ENCODE measurements around the gene CNTNAP2.

DNA sequence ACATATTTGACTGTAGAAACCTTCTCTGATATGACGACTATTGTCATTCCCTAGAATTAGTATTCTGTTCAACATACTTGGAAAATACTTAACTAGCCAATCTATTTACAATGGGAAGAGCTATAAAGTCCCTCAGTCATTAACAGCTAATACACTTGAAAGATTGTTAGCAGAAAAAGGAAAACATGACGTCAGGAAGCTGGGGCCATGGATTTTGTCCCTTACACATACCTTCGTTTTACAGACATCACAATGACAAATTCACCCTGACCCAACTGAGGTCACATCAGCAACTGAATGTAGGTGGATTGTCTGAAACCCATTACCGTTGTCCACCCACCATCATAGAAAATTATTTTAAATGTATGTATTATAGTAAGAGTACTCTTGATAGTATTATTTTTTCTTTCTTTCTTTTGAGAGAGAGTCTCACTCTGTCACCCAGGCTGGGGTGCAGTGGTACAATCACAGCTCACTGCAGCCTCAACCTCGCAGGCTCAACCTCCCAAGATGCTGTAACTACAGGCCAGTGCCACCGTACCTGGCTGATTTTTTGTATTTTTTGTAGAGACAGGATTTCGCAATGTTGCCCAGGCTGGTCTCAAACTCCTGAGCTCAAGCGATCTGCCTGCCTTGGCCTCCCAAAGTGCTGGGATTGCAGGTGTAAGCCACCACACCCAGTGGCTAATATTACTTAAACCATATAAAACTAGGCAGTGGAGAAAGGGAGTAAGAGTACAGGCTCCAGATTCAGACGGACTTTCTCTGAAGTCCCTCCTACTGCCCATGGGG, 1977.0 kb downstream of the CNTNAP2 start:
- TF ChIP-seq, protein P1, sequence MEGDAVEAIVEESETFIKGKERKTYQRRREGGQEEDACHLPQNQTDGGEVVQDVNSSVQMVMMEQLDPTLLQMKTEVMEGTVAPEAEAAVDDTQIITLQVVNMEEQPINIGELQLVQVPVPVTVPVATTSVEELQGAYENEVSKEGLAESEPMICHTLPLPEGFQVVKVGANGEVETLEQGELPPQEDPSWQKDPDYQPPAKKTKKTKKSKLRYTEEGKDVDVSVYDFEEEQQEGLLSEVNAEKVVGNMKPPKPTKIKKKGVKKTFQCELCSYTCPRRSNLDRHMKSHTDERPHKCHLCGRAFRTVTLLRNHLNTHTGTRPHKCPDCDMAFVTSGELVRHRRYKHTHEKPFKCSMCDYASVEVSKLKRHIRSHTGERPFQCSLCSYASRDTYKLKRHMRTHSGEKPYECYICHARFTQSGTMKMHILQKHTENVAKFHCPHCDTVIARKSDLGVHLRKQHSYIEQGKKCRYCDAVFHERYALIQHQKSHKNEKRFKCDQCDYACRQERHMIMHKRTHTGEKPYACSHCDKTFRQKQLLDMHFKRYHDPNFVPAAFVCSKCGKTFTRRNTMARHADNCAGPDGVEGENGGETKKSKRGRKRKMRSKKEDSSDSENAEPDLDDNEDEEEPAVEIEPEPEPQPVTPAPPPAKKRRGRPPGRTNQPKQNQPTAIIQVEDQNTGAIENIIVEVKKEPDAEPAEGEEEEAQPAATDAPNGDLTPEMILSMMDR (IDR thresholded peaks at IDR 0.05; ENCODE audit: borderline replicate concordance, extremely low read depth, low read length, poor library complexity, severe bottlenecking), result no peak
- no peak for TF ChIP-seq EZH2 (IDR thresholded peaks at IDR 0.05; ENCODE audit: borderline replicate concordance, low read depth, low read length, severe bottlenecking)
